ENCODE data around the gene OR52W1. TPM values are rescaled to one million over a fixed set of nuclear protein-coding genes. Genes with fewer than 3 reads are reported as not detected.

The OR52W1 gene
- under 1 TPM in 4 of 8 experiments, not detected in 4; 0.16 to 0.71 (median 0.36) TPM for total RNA-seq

DNA sequence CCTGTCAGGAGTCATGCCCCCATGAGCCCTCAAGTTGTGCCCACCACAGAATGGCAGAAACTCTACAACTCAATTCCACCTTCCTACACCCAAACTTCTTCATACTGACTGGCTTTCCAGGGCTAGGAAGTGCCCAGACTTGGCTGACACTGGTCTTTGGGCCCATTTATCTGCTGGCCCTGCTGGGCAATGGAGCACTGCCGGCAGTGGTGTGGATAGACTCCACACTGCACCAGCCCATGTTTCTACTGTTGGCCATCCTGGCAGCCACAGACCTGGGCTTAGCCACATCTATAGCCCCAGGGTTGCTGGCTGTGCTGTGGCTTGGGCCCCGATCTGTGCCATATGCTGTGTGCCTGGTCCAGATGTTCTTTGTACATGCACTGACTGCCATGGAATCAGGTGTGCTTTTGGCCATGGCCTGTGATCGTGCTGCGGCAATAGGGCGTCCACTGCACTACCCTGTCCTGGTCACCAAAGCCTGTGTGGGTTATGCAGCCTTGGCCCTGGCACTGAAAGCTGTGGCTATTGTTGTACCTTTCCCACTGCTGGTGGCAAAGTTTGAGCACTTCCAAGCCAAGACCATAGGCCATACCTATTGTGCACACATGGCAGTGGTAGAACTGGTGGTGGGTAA, at the start of gene OR52W1:
Gene OR52W1, plus strand, starts transcription at position 51 of the 637 bp plus-strand sequence. Its CDS starts 0 bp downstream, at position 51.
- no peak within 1 kb of the TSS for H3K27ac ChIP-seq
- in situ Hi-C loops (cut with MboI; ENCODE audit: low pct_unique_long_range_greater_than_20kb in 2 of 9, low sequenced_read_pairs in 9 of 9, unreplicated experiment in 9 of 9): no loop called here
- ATAC-seq (replicated peaks in 6 of 8): no peak
- no peak within 1 kb of the TSS for H3K4me3 ChIP-seq
- WGBS, 10 experiments: 87 to 100% (median 93%) methylated on average over 1 to 4 of the region's 5 CpGs; no CpG with 5 or more reads in 7 of the 10 experiments
- H3K4me1 ChIP-seq (replicated peaks in 1 of 2): no peaks in the 10 kb centered on the region

- no peak overlapping the region for H3K27ac ChIP-seq
- H3K4me1 ChIP-seq (replicated peaks in 1 of 2): no peaks in the 10 kb centered on the region
- no peak for ATAC-seq (replicated peaks in 6 of 8)
- whole genome bisulfite sequencing, 10 experiments: 0 to 92% (median 75%) methylated on average over 1 of the region's 1 CpG; no CpG with 5 or more reads in 3 of the 10 experiments
- in situ Hi-C loops (cut with MboI; ENCODE audit: low pct_unique_long_range_greater_than_20kb in 2 of 9, low sequenced_read_pairs in 9 of 9, unreplicated experiment in 9 of 9): no loop called here
- no peak overlapping the region for H3K4me3 ChIP-seq
Observed at GRCh38 chr11:6151117-6151516, 47.9 kb upstream of the OR52W1 start.

DNA sequence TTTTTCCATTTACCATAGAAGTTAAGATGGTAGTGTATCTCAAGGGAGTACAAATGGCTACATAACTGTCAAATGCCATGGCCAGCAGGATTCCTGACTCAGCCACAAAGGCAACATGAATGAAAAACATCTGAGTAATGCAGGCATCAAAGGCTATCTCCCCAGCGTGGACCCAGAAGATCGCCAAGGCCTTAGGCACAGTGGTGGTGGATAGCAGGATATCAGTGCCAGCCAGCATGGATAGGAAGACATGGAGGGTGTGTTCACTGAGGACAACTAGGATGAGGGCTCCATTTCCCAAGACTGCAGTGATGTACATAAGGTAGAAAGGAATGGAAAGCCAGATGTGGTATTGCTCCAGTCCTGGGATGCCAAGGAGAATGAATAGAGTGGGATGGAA, 46.9 kb upstream of the OR52W1 start:
- WGBS, 10 experiments: 73 to 100% (median 95%) methylated on average over 1 to 2 of the region's 2 CpGs; no CpG with 5 or more reads in 4 of the 10 experiments
- ATAC-seq (replicated peaks in 6 of 8): no peak
- no peak overlapping the region for H3K4me3 ChIP-seq
- H3K4me1 ChIP-seq (replicated peaks in 1 of 2): no peaks in the 10 kb centered on the region
- in situ Hi-C loops (cut with MboI; ENCODE audit: low pct_unique_long_range_greater_than_20kb in 2 of 9, low sequenced_read_pairs in 9 of 9, unreplicated experiment in 9 of 9): no loop called here
- H3K27ac ChIP-seq: no peak overlapping the region

GRCh38 chr11:6156628-6157359, 42.2 kb upstream of the OR52W1 start:
- Histone ChIP-seq H3K4me3 (no peak overlapping the region), H3K4me1 (replicated peaks in 1 of 2) (no peaks in the 10 kb centered on the region), H3K27ac (no peak overlapping the region)
- no peak for ATAC-seq (replicated peaks in 6 of 8)
- in situ Hi-C loops (cut with MboI; ENCODE audit: low pct_unique_long_range_greater_than_20kb in 2 of 9, low sequenced_read_pairs in 9 of 9, unreplicated experiment in 9 of 9): no loop called here
- 52 to 100% (median 69%) methylated on average over 1 to 5 of the region's 7 CpGs; no CpG with 5 or more reads in 2 of the 10 experiments for WGBS, 10 experiments

GRCh38 chr11:6170226-6170625, 28.8 kb upstream of the OR52W1 start, which contains the start of gene OR52B2:
Gene OR52B2, minus strand, starts transcription at chr11:6170326. Its CDS starts 0 bp downstream, at chr11:6170326.
- WGBS, 10 experiments: 0 to 89% (median 25%) methylated on average over 1 of the region's 1 CpG; no CpG with 5 or more reads in 6 of the 10 experiments
- Histone ChIP-seq H3K4me3 (no peak within 1 kb of the TSS), H3K4me1 (replicated peaks in 1 of 2) (no peaks in the 10 kb centered on the region), H3K27ac (no peak within 1 kb of the TSS)
- no peak for ATAC-seq (replicated peaks in 6 of 8)
- in situ Hi-C loops (cut with MboI; ENCODE audit: low pct_unique_long_range_greater_than_20kb in 2 of 9, low sequenced_read_pairs in 9 of 9, unreplicated experiment in 9 of 9): no loop called here

- no peak for ATAC-seq (replicated peaks in 6 of 8)
- Histone ChIP-seq H3K27ac (no peak overlapping the region), H3K4me3 (no peak overlapping the region), H3K4me1 (replicated peaks in 1 of 2) (no peaks in the 10 kb centered on the region)
- in situ Hi-C loops (cut with MboI; ENCODE audit: low pct_unique_long_range_greater_than_20kb in 2 of 9, low sequenced_read_pairs in 9 of 9, unreplicated experiment in 9 of 9): no loop called here
- WGBS, 10 experiments: 5 to 81% (median 50%) methylated on average over 1 to 2 of the region's 2 CpGs; no CpG with 5 or more reads in 2 of the 10 experiments
Observed at GRCh38 chr11:6175440-6175839, 23.6 kb upstream of the OR52W1 start.

DNA sequence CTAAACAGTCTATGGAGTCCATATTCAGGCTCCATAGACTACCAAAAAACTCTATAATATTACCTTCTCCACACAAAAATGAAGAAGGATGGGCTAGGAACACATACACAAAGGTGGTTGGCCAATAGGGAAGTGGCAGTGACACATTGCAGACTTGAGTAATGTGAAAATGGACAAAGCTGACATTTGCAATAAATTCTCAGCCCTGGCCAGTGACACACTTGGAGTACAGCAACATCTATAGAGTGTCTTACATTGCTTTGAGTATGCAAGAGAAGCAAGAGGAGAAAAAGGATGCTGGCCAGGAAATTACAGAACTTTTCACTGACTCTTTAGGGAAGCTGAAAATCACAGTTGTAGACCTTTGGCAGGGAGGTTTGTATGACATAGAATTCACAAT, 7.3 kb upstream of the OR52W1 start:
- ATAC-seq (replicated peaks in 6 of 8): no peak
- no peak overlapping the region for H3K4me3 ChIP-seq
- in situ Hi-C loops (cut with MboI; ENCODE audit: low pct_unique_long_range_greater_than_20kb in 2 of 9, low sequenced_read_pairs in 9 of 9, unreplicated experiment in 9 of 9): no loop called here
- H3K27ac ChIP-seq: no peak overlapping the region
- H3K4me1 ChIP-seq (replicated peaks in 1 of 2): no peaks in the 10 kb centered on the region

GRCh38 chr11:6194065-6194581, 4.9 kb upstream of the OR52W1 start:
- WGBS, 10 experiments: 50 to 100% (median 57%) methylated on average over 1 of the region's 1 CpG; no CpG with 5 or more reads in 7 of the 10 experiments
- in situ Hi-C loops (cut with MboI; ENCODE audit: low pct_unique_long_range_greater_than_20kb in 2 of 9, low sequenced_read_pairs in 9 of 9, unreplicated experiment in 9 of 9): no loop called here

GRCh38 chr11:6196396-6196795, 2.6 kb upstream of the OR52W1 start:
- Histone ChIP-seq H3K4me3 (no peak overlapping the region), H3K27ac (no peak overlapping the region), H3K4me1 (replicated peaks in 1 of 2) (no peaks in the 10 kb centered on the region)
- in situ Hi-C loops (cut with MboI; ENCODE audit: low pct_unique_long_range_greater_than_20kb in 2 of 9, low sequenced_read_pairs in 9 of 9, unreplicated experiment in 9 of 9): no loop called here
- ATAC-seq (replicated peaks in 6 of 8): no peak
- WGBS, 10 experiments: 27 to 83% (median 60%) methylated on average over 1 to 4 of the region's 4 CpGs; no CpG with 5 or more reads in 3 of the 10 experiments

More at GRCh38 chr11:6194065-6194581, 4.9 kb upstream of the OR52W1 start:
- ATAC-seq (replicated peaks in 6 of 8): peak in 1 of 8 experiments; percentile 54
- no peak overlapping the region for H3K4me3 ChIP-seq
- H3K27ac ChIP-seq: no peak overlapping the region
- H3K4me1 ChIP-seq (replicated peaks in 1 of 2): no peaks in the 10 kb centered on the region

DNA sequence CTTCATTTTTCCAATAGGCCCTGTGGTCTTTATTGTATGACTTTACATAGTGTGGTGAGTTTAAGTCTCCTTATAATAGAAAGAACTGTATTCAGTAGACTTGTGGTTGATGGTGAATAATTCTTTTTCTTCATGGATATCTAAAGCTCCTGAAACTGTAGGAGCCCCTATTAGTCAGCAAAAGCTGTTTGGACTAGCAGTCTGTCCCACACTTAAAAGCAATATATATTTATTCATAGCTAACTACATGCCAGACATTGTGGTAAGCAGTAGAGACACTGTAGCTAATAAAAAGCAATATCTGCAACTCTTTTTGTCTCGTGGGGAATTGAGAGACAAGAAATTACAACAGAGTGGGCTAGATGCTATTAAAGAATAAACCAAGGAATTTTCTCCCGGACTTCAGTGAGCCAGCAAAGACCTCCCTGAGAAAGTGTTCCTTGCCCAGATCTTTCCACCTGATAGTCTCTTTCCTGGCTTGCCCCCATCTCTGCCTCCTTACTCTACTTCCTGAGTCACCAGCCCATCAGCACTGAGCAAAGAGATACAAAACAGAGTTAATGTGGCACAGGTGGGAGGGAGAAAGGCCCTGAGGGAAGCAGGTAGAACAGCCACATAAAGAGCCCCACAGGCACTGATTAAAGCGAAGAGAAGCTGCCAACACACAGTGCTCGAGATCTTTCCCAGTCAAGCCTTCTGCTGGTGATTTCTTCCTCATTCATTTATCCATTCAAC, 1.4 kb upstream of the OR52W1 start:
- no peak overlapping the region for H3K27ac ChIP-seq
- 10 to 100% (median 71%) methylated on average over 1 to 3 of the region's 4 CpGs; no CpG with 5 or more reads in 2 of the 10 experiments for WGBS, 10 experiments
- in situ Hi-C loops (cut with MboI; ENCODE audit: low pct_unique_long_range_greater_than_20kb in 2 of 9, low sequenced_read_pairs in 9 of 9, unreplicated experiment in 9 of 9): no loop called here
- no peak for ATAC-seq (replicated peaks in 6 of 8)
- no peak overlapping the region for H3K4me3 ChIP-seq
- H3K4me1 ChIP-seq (replicated peaks in 1 of 2): no peaks in the 10 kb centered on the region

DNA sequence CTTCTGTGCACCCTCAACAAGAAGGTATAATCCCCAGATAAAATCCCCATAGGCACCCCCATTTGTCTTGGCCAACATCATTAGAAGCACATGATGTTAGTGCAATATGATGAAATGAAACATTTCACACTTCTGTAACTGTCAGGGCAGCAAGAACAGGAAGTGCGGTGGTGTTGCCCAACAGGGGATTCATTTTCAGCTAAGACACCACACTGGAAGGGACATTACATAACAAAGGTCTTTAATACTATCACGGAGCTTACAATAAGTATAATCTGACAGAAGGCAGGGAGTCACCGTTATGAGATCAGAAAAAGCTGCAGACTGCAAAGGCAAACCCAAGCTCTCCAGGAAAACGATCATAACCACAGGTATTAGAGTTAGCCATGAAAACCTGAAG, 2.0 kb downstream of the OR52W1 start:
- no peak overlapping the region for H3K4me3 ChIP-seq
- in situ Hi-C loops (cut with MboI; ENCODE audit: low pct_unique_long_range_greater_than_20kb in 2 of 9, low sequenced_read_pairs in 9 of 9, unreplicated experiment in 9 of 9): no loop called here
- 37 to 88% (median 81%) methylated on average over 1 to 4 of the region's 4 CpGs; no CpG with 5 or more reads in 4 of the 10 experiments for WGBS, 10 experiments
- H3K4me1 ChIP-seq (replicated peaks in 1 of 2): no peaks in the 10 kb centered on the region
- no peak for ATAC-seq (replicated peaks in 6 of 8)
- no peak overlapping the region for H3K27ac ChIP-seq

DNA sequence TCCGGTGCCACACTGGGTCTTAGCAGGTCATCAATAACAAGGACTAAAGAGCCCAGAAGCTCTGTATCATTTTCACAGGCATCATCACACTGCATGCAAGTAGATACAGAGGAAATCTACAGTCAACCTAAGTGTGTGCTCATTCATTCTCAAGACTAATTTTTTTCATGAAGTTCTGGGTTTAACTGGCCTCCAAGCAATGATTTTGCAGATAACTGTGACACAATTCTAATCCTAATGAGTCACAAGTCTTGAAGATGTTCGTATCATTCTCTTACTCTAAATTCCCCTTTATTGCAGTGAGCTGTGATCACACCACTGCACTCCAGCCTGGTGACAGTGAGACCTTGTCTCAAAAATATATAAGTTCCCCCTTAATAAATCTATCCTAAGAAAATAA, 2.5 kb downstream of the OR52W1 start:
- H3K4me3 ChIP-seq: no peak overlapping the region
- H3K4me1 ChIP-seq (replicated peaks in 1 of 2): no peaks in the 10 kb centered on the region
- 40 to 100% (median 83%) methylated on average over 1 to 2 of the region's 2 CpGs; no CpG with 5 or more reads in 3 of the 10 experiments for WGBS, 10 experiments
- no peak overlapping the region for H3K27ac ChIP-seq
- in situ Hi-C loops (cut with MboI; ENCODE audit: low pct_unique_long_range_greater_than_20kb in 2 of 9, low sequenced_read_pairs in 9 of 9, unreplicated experiment in 9 of 9): no loop called here
- peak in 1 of 8 experiments; percentile 37 for ATAC-seq (replicated peaks in 6 of 8)

DNA sequence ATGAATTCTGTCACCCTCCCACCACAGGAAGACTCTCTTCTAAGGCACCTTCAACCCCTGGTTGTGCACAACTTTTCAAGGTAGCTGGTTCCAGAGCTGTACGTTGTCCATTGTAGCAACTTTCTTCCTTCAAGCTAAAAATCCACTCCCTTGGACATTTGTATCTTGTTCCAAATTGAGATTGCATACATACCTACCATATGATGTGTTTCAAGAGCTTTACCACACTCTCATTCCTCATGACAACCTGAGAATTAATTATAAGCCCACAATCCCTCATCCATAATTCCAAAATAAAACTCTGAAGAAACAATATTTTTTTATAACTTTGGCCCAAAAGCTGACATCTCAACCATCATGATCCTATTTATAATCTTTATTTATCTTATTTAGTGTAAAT, 3.0 kb downstream of the OR52W1 start:
- WGBS, 10 experiments: 75 to 100% (median 100%) methylated on average over 1 of the region's 1 CpG; no CpG with 5 or more reads in 3 of the 10 experiments
- no peak for ATAC-seq (replicated peaks in 6 of 8)
- no peaks in the 10 kb centered on the region for H3K4me1 ChIP-seq (replicated peaks in 1 of 2)
- no peak overlapping the region for H3K4me3 ChIP-seq
- H3K27ac ChIP-seq: no peak overlapping the region
- in situ Hi-C loops (cut with MboI; ENCODE audit: low pct_unique_long_range_greater_than_20kb in 2 of 9, low sequenced_read_pairs in 9 of 9, unreplicated experiment in 9 of 9): no loop called here
